HG02798 (cell line): Measurements from ENCODE around the gene ADRB1.
A peak's percentile ranks its signal among the peaks of the same experiment; 100 is the strongest.

Experiments
- ATAC-seq: cut with Tn5 transposase; IDR thresholded peaks from one replicate; pipeline ENCODE4 v1.9.1; 2021; ENCODE audit warnings: mild to moderate bottlenecking; ENCODE audit not compliant: unreplicated experiment, poor library complexity

ADRB1 gene

DNA sequence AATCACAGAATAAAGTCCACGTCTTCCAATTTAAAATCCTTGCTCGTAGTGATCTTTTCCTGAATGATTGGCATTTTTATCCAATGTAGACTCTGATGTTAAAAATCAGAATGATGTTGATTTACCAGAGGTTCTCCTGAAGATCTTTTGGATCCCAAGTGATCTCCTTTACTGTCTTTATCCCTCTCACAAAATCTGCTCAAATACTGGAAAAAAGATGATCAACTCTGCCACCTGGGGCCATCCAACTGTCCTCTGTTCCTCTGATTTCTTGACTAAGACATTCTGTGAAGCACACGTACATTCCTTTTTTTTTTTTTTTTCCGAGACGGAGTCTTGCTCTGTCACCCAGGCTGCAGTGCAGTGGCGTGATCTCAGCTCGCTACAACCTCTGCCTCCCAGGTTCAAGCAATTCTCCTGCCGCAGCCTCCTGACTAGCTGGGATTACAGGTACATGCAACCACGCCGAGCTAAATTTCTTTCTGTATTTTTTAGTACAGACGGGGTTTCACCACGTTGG lies 18.0 kb upstream of the ADRB1 start:
- no peak for ATAC-seq

DNA sequence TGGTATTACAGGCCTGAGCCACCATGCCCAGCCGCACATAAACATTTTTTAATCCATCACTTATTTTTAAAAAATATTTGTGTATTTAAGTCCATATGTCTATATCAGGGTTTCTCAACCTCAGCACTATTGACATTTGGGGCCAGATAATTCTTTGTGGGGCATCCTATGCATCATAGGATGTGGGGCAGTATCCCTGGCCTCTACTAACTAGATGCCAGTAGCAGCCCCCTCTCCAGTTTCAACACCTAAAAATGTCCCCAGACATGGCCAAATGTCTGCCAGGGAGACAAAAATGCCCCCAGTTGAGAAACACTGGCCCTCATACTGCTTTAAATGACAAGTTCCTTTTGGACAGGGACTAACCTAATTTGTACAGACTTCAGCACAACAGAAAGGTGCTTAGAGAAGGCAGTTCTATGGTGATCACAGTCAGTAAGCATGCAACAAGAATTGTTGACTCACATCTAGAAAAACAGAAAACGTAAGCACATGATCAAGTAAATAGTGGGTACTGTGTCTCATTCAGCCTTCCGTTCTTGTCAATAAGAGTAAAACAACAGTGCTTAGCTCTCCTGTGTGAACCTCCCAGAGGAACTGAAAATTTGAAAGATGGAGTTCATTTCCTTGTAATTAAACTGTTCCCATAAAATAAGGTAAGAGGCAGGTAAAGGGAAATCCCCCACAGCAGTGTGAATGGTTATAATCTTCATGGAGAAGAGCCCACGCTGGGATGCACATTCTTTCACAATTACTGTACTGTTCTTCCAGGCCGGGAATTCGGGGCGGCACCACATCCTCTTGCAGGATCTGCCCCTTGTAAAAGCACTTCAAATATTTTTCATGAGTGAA lies 17.3 kb upstream of the ADRB1 start:
- no peak for ATAC-seq

DNA sequence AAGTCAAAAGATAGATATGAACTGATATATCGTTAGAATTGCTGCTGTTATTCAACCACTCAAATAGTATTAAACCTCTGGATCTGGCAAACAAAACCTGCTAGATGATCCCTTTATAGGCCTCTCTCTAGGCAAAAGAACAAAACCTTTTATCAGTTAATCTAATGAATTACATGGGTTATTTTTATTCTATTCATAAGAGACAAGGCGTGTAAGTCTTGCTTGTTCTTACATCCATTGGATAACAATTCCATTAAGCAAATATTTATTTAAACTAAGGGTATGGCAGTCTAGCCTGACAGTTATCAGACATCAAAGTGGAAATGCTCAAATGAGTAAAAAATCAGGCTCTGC lies 16.6 kb upstream of the ADRB1 start:
- ATAC-seq, result no peak

DNA sequence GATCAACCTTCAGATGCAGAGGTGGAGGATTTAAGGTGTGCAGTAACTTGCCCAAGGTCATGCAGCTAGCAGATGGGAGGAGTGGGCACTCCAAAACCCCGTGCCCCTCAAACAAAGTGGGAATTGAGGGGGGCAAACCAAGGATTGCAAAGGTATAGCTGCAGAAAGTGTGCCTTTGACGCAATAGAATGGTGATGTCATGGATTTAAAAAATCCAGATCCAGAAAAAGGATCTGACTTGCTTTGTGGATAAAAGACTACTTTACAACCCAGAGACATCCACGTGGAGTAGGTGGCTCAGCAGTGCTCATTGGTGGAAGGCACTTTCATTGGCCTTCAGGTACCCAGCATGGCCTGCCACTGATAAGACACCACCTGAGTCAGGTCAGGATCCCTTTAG lies 15.7 kb upstream of the ADRB1 start:
- ATAC-seq, result no peak

DNA sequence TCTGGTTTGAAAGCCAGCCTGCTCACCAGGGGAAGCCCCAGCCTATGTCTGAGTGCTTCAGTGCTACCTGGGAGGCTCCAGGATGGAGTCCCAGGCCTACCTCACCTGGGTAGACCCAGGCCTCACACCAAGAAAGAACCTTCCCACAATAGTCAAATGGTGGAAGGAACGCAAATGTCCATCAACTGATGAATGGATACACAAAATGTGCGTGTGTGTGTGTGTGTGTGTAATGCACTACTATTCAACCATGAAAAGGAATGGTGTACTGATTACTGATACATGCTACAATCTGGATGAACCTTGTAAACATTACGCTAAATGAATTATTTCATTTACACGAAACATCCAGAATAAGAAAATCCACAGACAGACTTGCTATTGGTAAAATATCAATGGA lies 15.2 kb upstream of the ADRB1 start:
- ATAC-seq, result no peak

DNA sequence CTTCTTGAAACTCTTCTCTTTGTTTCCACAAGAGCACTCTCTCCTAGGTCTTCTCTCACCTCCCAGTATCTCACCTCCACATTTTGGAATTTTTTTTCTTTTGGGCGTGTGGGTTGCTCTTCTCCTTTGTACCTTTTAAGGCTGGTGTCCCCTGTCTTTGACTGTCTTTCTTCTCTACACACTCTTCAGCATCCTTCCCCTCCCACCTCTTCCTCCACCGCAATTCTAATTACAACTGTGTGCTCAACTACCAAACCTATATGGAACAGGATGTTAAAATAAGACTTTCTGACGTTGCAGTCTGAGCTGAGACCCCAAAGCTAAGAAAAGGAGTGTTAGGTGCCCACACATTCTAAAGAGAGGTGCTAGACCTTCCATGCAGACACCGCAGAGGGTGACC lies 14.0 kb upstream of the ADRB1 start:
- no peak for ATAC-seq

DNA sequence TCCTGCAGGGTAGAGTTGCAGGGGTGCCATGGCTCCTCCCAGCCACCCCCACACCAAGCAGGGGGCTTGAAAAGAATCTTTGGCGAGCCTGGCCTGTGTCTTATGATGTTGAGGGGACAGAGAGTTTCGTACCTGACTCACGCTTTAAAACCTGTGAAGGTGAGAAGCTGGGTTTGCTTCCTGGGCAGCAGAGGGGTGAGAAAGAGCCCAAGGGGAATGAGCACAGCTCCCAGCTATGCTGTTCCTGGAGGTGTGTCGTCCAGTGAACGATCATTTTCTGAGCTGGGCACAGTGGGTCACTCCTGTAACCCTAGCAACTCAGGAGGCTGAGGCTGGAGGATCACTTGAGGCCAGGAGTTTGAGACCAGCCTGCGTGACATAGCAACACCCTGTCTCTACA lies 13.5 kb upstream of the ADRB1 start:
- no peak for ATAC-seq

DNA sequence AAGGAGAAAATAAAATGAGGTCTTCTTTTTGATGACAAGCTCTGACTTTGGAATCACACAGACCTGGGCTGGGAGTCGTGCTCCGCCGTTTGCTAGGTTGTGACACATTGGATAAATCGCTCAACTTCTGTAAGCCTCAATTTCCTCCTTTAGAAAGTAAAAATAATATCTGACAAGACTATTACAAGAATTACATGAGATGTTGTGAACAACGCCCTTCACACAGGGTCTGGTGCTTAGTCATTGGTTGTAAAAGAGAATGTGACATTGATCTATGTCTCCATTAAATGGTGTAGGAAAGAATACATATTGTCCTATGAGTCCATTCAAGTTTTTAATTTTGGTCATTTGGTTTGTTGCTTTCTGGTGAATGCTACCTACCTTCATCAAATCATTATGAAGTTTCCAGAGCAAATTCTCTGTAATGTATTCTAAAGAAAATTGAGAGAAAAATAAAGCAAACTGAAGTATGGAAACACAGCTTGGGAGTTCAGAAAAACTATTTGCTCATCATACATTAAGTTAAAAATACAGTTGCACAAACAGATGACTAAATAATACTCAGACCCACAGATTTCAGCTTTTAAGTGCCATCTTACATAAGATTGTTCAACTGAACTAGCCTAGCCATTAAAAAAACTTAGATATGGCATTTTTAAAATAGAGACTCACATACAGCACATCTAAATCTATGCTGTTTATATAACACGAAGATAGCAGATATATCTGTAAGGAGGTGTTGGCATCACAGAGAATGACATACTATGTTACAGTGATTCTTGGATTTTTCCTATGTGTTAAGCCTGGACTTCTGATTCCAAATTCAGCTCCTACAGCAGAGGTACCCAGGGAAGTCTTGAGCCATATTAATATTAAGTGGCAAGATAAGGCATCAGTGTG lies 12.3 kb upstream of the ADRB1 start:
- no peak for ATAC-seq

DNA sequence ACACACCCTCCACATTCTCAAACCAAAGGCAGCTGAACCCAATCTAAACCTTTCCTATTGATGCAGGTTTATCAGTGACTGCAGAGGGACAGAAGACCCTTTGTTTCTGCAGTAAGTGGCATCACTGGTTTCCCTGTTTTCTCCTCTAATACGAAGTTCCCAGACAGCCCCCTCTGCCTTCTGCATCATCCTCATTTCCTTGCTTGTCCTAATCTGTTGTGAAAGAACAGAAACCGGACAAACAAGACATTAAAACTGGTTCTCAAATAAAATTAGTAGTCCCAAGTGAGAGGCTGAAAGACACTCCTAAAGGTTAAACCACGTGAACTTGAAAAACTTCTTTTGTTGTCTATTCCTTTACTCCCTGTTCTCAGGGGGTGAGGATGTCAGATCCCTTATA lies 10.1 kb upstream of the ADRB1 start:
- no peak for ATAC-seq

DNA sequence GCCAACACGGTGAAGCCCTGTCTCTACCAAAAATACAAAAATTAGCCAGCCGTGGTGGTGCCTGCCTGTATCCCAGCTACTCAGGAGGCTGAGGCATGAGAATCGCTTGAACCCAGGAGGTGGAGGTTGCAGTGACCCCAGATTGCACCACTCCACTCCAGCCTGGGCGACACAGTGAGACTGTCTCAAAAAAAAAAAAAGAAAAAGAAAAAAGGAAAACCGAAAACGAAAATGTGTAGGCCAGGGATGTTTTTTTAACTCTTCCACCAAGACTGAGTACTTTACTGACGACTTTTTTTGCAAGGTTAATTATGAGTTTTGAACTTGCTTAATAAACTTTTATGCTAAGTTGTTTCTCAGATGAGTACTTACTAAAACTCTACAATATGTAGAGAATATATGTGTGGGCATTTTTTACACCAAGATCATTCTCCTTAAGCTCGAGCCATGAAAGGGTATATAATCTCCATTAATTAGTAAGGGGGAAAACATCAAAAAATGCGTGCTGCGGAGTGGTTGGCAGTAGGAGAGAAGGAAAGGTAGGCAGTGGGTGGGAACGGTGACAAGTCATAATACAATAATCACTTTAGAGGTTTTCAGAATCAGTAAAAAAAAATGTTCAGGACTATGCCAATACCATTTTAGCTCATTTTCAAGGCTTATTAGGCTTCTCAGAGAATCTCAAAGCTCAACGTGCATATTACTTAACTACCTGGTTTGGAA lies 8.6 kb upstream of the ADRB1 start:
- ATAC-seq, result no peak

DNA sequence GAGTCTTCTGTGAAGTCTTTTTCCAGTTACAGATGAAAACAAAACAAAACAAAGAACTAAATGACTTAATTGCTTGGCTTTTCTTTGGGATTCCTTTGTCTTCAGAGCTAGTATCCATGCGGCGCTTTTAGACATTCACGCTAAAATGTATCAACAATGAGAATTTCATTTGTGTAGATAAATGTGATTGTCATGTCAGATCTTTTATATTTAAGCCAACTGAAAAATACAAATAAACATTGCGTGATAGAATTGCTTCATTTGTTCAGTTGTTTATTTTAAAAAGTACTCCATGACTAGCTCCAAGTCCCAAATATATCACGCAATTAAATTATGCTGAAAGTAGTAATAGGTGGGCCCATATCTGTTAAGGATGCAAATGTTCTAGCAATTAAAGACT lies 7.9 kb upstream of the ADRB1 start:
- ATAC-seq, result no peak

DNA sequence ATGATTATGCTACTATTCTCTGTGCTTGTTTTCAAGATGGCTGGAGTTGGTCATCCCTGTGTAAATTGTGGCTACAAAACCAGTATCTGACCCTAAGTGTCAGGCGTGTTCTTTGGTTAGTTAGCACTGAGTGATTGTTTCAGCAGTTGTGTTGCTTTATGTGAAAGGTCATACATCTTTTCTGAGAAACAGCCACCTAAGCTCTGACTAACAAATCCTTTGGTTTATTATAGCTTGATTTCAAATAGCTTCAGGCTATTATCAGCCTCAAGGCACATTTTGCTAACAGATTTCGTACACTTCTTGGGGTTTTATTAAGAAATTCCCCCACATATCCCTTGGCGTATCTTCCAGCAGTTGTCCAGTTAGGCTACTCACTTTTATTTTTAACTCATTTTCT lies 4.8 kb upstream of the ADRB1 start:
- no peak for ATAC-seq

DNA sequence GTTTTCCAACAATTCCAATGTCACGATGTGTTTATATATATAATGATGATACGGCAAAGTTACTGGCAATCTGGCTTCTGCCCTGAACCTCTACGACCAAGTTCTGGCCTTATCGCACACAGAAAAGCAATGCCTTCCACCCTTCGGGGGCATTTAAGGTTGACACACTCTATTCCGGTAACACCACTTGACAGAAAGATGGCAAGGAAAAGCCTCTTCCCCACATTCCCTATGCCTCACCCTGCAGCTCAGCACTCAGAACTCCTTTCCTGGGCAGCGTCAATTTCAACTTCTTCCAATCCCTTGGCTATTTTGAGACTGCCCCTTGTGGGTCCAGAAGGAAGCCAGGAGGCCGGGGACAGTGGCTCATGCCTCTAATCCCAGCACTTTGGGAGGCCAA lies 2.5 kb upstream of the ADRB1 start:
- ATAC-seq, result no peak

DNA sequence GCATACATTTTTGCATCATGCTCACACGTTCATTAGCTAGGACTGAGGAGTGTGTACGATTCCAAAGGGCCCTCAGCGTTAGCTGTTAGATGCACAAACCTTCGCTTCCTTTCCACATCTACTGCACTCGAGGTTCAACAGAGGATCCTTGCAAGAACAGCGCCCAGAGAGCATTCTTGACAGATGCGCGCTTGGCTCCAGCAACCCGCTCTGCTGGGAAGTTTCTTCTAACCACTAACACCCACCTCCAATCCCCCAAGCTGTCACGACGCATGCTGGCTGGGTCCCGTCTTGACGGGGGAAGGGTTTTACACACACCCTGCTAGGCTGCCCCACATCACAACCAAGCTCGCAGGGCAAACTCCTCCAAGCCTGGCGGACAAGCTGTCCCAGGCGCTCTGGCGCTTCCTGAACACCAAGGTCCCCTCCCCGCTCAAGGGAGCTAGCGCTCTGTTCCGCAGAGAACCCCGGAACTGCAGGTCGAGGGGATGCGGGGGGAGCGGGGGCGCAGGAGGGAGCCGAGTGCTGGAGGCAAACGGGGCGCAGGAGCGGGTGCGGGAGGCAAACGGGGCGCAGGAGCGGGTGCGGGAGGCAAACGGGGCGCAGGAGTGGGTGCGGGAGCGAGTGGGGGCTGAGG lies 653 bp upstream of the ADRB1 start:
- ATAC-seq, result peak; percentile 40

DNA sequence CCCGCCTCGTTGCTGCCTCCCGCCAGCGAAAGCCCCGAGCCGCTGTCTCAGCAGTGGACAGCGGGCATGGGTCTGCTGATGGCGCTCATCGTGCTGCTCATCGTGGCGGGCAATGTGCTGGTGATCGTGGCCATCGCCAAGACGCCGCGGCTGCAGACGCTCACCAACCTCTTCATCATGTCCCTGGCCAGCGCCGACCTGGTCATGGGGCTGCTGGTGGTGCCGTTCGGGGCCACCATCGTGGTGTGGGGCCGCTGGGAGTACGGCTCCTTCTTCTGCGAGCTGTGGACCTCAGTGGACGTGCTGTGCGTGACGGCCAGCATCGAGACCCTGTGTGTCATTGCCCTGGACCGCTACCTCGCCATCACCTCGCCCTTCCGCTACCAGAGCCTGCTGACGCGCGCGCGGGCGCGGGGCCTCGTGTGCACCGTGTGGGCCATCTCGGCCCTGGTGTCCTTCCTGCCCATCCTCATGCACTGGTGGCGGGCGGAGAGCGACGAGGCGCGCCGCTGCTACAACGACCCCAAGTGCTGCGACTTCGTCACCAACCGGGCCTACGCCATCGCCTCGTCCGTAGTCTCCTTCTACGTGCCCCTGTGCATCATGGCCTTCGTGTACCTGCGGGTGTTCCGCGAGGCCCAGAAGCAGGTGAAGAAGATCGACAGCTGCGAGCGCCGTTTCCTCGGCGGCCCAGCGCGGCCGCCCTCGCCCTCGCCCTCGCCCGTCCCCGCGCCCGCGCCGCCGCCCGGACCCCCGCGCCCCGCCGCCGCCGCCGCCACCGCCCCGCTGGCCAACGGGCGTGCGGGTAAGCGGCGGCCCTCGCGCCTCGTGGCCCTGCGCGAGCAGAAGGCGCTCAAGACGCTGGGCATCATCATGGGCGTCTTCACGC lies 825 bp downstream of the ADRB1 start:
- ATAC-seq, result no peak

DNA sequence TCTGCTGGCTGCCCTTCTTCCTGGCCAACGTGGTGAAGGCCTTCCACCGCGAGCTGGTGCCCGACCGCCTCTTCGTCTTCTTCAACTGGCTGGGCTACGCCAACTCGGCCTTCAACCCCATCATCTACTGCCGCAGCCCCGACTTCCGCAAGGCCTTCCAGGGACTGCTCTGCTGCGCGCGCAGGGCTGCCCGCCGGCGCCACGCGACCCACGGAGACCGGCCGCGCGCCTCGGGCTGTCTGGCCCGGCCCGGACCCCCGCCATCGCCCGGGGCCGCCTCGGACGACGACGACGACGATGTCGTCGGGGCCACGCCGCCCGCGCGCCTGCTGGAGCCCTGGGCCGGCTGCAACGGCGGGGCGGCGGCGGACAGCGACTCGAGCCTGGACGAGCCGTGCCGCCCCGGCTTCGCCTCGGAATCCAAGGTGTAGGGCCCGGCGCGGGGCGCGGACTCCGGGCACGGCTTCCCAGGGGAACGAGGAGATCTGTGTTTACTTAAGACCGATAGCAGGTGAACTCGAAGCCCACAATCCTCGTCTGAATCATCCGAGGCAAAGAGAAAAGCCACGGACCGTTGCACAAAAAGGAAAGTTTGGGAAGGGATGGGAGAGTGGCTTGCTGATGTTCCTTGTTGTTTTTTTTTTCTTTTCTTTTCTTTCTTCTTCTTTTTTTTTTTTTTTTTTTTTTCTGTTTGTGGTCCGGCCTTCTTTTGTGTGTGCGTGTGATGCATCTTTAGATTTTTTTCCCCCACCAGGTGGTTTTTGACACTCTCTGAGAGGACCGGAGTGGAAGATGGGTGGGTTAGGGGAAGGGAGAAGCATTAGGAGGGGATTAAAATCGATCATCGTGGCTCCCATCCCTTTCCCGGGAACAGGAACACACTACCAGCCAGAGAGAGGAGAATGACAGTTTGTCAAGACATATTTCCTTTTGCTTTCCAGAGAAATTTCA lies 1.7 kb downstream of the ADRB1 start:
- peak; percentile 40 for ATAC-seq

DNA sequence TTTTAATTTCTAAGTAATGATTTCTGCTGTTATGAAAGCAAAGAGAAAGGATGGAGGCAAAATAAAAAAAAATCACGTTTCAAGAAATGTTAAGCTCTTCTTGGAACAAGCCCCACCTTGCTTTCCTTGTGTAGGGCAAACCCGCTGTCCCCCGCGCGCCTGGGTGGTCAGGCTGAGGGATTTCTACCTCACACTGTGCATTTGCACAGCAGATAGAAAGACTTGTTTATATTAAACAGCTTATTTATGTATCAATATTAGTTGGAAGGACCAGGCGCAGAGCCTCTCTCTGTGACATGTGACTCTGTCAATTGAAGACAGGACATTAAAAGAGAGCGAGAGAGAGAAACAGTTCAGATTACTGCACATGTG lies 2.4 kb downstream of the ADRB1 start:
- ATAC-seq, result no peak

DNA sequence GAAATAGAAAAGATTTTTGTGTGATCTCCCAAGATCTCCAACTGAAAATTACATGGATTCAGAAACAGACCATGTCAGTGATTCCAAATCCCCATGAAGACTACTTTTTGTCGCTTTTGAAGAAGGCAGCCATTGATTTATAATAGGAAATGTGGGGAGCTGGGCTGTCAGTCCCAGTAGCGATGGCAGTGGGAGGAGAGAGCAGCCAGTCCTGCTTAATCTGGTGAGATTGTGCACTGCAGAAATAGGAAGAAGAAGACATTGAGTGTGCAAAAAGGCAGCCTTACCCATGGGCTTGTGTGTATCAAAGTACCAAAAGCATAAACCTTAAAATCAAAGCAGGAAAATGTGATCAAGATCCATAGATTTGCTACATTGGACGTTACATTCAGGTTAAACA lies 4.8 kb downstream of the ADRB1 start:
- no peak for ATAC-seq
